ENCODE data around the gene VAPB.

GRCh38 chr20:58494923-58495622, 106.0 kb downstream of the VAPB start:
- TF ChIP-seq CTCF (optimal IDR thresholded peaks at IDR 0.05 in 1 of 3, IDR thresholded peaks at IDR 0.05 in 1 of 3, conservative IDR thresholded peaks at IDR 0.05 in 1 of 3; ENCODE audit: extremely low read depth in 1 of 3, insufficient read depth in 2 of 3, low read length in 3 of 3): no peak
- no peak for TF ChIP-seq EZH2 (IDR thresholded peaks at IDR 0.05; ENCODE audit: low read length)
